Measurements from ENCODE around the gene CAMTA1.

CAMTA1 gene

GRCh38 chr1:7097938-7098592, 312.8 kb downstream of the CAMTA1 start:
- no peak for DNase-seq

- DNase-seq: no peak
These were observed 313.4 kb downstream of the CAMTA1 start for GRCh38 chr1:7098641-7099040.

- no peak for DNase-seq
These were observed 315.2 kb downstream of the CAMTA1 start for GRCh38 chr1:7100479-7100878.

- no peak for DNase-seq
These were observed 315.9 kb downstream of the CAMTA1 start for GRCh38 chr1:7101187-7101586.

GRCh38 chr1:7103361-7103782, 318.1 kb downstream of the CAMTA1 start:
- no peak for DNase-seq

DNA sequence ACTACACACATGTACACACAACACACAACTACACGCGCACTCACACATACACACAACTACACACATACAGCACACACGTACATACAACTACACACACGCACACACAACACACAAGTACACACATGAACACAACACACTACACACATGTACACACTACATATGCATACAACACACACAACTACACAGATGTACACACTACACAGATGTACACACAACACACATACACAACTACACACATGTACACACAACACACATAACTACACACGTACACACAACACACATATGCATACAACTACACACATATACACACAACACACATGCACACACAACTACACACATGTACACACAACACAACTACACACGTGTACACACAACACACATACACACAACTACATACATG, 318.6 kb downstream of the CAMTA1 start:
- DNase-seq: no peak

DNA sequence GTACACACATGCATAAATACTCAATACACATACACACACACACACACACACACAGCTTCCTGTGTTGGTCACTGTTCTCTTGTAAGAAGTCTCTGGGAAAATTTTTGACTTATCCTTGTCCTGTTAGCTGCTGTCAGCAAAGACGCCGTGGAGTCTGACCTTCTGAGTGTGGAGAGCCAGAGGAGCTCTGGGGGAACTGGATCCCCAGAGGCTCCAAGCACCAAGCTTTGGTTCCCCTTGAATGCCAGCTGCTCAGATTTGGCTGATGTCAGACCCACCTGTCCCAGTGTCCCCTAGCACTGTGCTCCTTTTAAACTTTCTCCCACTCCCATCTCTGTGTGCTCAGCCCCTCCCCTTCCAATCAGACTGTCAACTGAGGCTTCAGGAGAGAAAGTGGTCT, 319.1 kb downstream of the CAMTA1 start:
- DNase-seq: no peak

DNA sequence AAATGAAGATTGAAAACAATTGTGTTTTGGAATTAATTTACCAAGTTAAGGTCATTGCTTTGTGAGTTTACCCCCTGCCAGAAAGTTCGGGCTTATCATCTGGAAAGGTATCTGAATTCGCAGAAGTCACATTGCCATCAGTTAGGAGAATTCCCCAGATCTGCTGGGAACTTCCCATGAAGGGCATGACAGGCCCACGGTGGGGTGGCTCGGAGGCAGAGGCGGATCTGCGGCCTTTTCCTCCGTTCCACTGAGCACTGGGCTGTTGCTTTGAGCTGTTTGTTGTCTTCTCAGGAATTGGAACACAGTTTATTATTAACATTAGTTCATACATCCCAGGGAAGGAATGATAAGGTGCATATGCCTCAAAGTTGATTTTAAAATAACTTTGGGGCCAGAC, 320.0 kb downstream of the CAMTA1 start:
- DNase-seq: no peak

- DNase-seq: no peak
These were observed 321.3 kb downstream of the CAMTA1 start for GRCh38 chr1:7106442-7107108.

DNA sequence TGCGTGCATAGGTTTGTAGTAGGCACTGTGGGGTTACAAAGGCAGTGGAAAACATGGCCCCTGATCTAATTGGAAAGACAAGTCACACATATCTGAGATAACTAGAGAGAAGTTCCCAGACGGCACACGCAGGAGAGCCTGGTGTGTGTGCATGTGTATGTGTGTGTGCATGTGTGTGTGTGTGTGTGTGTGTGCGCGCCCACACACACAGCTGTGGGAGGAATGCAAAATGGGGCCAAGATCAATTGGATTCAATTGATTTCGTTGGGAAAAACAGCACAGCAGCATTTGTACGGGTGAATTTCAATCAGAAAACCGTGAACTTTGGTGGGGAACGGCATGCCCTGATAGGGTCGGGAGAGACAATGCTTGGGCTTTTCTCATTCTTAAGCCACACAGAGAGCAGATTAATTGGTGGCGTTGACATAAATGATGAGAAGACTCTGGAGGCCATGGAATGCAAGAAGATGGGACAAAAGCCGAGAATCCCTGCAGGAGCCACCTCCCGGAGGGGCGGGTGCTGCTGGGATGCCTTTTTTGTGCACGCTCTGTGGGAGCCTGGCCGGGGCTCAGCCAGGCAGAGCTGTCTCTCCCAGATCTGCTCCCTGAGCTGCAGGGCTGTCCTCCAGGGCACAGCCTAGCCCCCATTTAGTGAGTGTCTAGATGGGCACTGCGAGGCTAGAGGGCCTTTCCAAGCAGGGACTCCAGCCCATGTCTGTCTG, 322.0 kb downstream of the CAMTA1 start:
- DNase-seq: no peak

GRCh38 chr1:7108251-7108650, 323.0 kb downstream of the CAMTA1 start:
- no peak for DNase-seq

GRCh38 chr1:7109901-7110300, 324.6 kb downstream of the CAMTA1 start:
- DNase-seq: no peak

GRCh38 chr1:7110321-7110720, 325.1 kb downstream of the CAMTA1 start:
- DNase-seq: no peak

GRCh38 chr1:7111853-7112252, 326.6 kb downstream of the CAMTA1 start:
- no peak for DNase-seq

- no peak for DNase-seq
These were observed 327.9 kb downstream of the CAMTA1 start for GRCh38 chr1:7113136-7113535.

GRCh38 chr1:7113822-7114221, 328.6 kb downstream of the CAMTA1 start:
- no peak for DNase-seq

GRCh38 chr1:7116001-7116400, 330.7 kb downstream of the CAMTA1 start:
- DNase-seq: no peak

- no peak for DNase-seq
These were observed 332.4 kb downstream of the CAMTA1 start for GRCh38 chr1:7117399-7118281.

- no peak for DNase-seq
These were observed 333.9 kb downstream of the CAMTA1 start for GRCh38 chr1:7119156-7119555.

DNA sequence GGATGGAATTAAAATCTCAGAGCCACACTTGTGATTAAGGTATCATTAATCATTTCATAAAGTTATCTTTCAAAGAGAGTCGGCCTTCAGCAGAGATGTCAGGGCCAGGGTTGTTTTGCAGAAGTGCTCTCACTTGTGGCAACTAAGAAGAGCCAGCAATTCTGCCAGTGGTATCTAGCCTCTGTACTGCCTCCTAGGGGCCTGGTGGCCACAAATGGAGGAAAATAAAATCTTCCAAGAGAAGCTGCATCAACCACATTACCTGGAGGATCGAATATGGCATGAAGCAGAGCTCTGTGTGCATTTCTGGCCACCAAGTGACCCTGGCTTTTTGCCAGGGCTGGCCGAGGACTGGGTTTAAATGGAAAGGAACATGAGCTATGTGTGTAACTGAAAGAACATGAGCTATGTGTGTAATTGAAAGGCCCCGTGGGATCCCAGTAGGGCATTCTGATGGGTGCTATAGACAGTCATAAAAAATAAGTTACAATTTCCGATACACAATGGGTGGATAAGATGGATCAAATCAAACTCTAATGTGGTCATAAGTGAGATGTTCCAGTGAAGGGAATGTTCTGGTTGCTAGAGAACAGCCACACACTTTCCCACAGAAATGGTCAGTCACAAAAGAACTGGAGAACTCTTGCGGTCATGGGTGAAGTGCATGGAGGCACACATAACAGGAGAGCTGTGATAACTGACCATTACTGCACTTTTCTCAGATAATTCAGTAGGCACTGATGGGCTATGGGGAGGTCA, 335.8 kb downstream of the CAMTA1 start:
- no peak for DNase-seq

DNA sequence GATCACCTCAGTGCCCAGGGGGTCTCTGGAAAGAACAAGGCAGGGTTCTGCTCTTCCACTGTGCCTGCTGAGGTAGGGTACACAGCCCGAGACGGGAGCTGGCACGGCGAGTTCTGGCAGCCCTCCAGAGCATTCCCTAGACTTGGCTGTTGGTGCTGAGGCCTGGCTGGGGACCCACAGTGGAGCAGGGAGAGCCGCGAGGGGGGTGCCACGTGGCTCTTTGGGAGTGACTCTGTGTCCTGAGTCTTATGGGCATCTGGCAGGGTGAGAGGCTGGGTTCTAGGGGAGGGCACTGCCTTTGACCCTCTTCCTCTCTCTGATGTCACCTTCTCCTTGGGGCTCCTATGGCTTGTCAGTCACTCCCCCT, 336.4 kb downstream of the CAMTA1 start:
- DNase-seq: no peak

DNA sequence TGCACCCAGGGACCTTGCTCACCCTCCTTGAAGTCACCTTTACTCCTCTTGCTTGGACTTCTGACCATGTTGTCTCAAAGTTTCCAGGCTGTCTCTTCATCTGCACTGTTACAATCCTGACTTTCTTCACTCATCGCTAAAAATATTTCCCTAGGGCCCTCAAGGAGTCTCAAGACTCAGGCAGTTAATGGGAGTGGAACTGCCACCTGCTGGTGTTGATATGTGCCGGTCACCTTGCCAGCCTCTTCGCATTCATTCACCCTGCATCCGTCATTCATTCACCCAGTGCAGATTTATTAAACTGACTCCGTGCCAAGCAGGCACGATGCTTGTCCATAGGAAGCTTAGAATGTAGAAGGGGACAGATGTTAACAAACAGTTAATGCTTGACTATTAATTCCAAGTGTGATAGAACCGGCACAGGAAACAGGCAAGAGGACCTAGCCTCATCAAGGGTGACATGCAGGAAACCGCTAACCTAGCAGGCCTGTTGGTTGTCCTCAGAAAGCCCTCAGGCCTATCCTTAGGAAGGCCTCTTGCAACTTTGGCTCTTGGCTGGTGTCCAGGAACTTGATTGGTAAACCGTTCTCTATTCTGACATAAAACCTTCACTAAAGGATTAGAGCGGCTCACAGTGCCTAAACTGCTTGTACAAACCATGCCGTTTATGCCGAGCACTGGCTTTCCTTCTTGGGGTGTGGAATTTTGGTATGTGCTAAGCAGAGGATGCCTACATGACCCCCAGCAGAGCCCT, 342.2 kb downstream of the CAMTA1 start:
- no peak for DNase-seq

Measured in NCI-H345 (cell line).